Neural crest cell (in vitro differentiated cells): ENCODE measurements around the gene ADORA1. TPM values are rescaled to one million over a fixed set of nuclear protein-coding genes. Genes with fewer than 3 reads are reported as not detected.

Experiments
- DNase-seq: peaks from one replicate; pipeline ENCODE4 v3.0.0; 2021; ENCODE audit warnings: low read depth, mixed read lengths, low spot score
- H3K27ac Mint-ChIP-seq: one replicate; pipeline ENCODE4 v1.8.0; 2021; ENCODE audit warnings: mild to moderate bottlenecking, mixed read lengths; ENCODE audit not compliant: unreplicated experiment
- H3K27me3 Mint-ChIP-seq: 2 replicates; pipeline ENCODE4 v1.8.0; 2021; ENCODE audit warnings: low read depth, mild to moderate bottlenecking, mixed read lengths
- H3K36me3 Mint-ChIP-seq: 2 replicates; pipeline ENCODE4 v1.8.0; 2021; ENCODE audit warnings: low read depth, mild to moderate bottlenecking, mixed read lengths
- H3K4me1 Mint-ChIP-seq: 2 replicates; pipeline ENCODE4 v1.8.0; 2021; ENCODE audit warnings: mixed read lengths
- H3K4me3 Mint-ChIP-seq: one replicate; pipeline ENCODE4 v1.8.0; 2021; ENCODE audit warnings: mild to moderate bottlenecking, mixed read lengths
- H3K9me3 Mint-ChIP-seq: 2 replicates; pipeline ENCODE4 v1.8.0; 2021; ENCODE audit warnings: mixed read lengths
- CTCF ChIP-seq: fragments of 200-600 bp; sonication (generic); conservative IDR thresholded peaks from 2 replicates; pipeline ENCODE4 v1.5.0; 2021; ENCODE audit warnings: antibody characterized with exemption, mild to moderate bottlenecking
- total RNA-seq: library from RNA; stranded (reverse); gene quantifications from 2 replicates; pipeline ENCODE4 v1.2.1, GENCODE V29; 2021

Gene ADORA1
- total RNA-seq, 1 donor from 2014 or later, result 1.9 TPM

DNA sequence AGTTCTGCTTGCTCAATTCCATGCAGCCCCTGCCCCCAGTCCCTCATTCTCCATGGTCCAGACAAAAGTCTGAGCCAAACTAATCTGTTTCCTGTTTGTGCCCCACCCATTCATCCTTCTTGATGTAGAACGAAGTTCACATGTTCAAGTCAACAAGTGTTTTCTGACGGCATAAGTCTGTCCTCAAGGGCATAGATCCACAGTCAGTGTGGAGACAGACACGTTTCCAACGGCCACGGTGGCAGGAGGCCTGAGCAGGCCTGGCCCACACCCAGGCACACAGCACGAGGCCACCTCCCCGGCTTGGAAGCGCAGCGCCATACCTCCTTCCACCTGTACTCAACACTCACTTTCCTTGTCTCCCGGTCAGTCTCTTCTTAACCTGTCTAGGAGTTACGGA lies 16.1 kb downstream of the ADORA1 start:
- no peak for TF ChIP-seq CTCF

DNA sequence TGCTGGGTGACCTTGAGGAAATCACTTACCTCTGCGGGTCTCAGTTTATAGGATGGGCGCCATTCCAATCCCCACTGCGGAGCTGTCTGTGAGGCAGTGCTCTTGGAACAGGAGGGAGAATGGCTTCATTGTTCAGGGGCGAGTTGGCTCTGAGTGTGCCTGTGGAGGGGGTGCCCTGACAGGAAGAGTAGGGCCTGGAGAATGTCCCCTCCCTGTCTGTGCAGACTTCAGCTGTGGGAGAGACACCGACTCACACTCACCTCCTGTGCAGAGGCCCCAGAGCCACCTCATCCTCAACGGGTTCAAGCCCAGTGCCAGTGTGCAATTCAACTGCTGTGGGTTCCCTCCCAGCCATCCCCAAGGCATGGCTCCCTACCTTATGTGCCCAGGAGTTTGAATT lies 17.1 kb downstream of the ADORA1 start:
- no peak overlapping the region for H3K4me3 Mint-ChIP-seq
- H3K9me3 Mint-ChIP-seq, result no peaks in the 10 kb centered on the region
- no peak for DNase-seq
- no peaks in the 10 kb centered on the region for H3K27me3 Mint-ChIP-seq
- no peaks in the 10 kb centered on the region for H3K36me3 Mint-ChIP-seq
- peak overlapping the region; percentile 94 for H3K27ac Mint-ChIP-seq
- no peak for TF ChIP-seq CTCF
- peaks cover 37% of the 10 kb centered on the region for H3K4me1 Mint-ChIP-seq

More for the DNA sequence above, 16.1 kb downstream of the ADORA1 start:
- H3K27ac Mint-ChIP-seq, result no peak overlapping the region
- H3K9me3 Mint-ChIP-seq, result no peaks in the 10 kb centered on the region
- H3K4me3 Mint-ChIP-seq, result no peak overlapping the region
- no peaks in the 10 kb centered on the region for H3K27me3 Mint-ChIP-seq
- H3K4me1 Mint-ChIP-seq, result peaks cover 31% of the 10 kb centered on the region
- H3K36me3 Mint-ChIP-seq, result no peaks in the 10 kb centered on the region
- DNase-seq, result no peak

DNA sequence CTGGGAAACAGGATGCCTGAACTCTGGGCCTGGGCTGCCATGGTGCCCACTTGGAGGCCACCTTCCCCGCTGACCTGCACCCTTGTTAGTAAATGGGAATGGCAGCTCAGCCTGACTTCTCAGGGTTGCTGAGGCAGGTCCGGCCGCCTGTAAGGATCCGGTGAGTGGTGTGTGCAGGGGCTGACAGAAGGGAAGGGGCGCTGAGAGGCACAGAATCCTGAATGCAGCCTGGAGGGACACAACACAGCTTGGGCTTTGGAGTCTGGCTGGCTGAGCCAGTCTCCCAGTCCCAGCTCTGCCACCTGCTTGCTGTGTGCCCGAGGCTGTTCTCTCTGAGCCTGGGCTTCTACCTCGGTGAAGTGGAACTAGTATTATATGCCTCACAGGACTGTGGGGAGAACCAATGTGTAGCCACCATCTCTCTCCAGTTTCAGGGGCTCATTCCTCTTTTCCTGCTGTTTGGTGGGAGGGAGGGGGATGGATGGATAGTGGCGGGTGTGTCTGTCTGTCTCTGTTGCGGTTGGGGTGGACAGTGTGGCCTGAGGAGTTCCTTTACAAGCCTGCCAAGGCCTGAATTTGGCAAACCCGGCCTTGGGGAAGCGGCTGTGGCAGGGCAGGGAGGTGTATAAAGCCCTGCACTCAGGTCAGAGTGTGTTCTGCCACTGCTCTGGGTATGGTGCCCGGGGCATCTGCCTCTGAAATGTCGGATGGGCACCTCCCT lies 18.0 kb downstream of the ADORA1 start:
- Mint-ChIP-seq H3K27me3 (no peaks in the 10 kb centered on the region), H3K36me3 (no peaks in the 10 kb centered on the region), H3K9me3 (no peaks in the 10 kb centered on the region), H3K4me3 (no peak overlapping the region), H3K27ac (no peak overlapping the region), H3K4me1 (peaks cover 37% of the 10 kb centered on the region)
- TF ChIP-seq CTCF, result no peak
- DNase-seq, result no peak

GRCh38 chr1:203146042-203146369 lies 18.5 kb downstream of the ADORA1 start:
- Mint-ChIP-seq H3K27ac (no peak overlapping the region), H3K4me1 (peaks cover 37% of the 10 kb centered on the region), H3K36me3 (no peaks in the 10 kb centered on the region), H3K4me3 (no peak overlapping the region), H3K9me3 (no peaks in the 10 kb centered on the region), H3K27me3 (no peaks in the 10 kb centered on the region)
- TF ChIP-seq CTCF, result no peak
- DNase-seq, result no peak

GRCh38 chr1:203146537-203146936 lies 19.0 kb downstream of the ADORA1 start:
- H3K27me3 Mint-ChIP-seq, result no peaks in the 10 kb centered on the region
- no peak for DNase-seq
- H3K9me3 Mint-ChIP-seq, result no peaks in the 10 kb centered on the region
- peak overlapping the region; percentile 75 for H3K27ac Mint-ChIP-seq
- no peaks in the 10 kb centered on the region for H3K36me3 Mint-ChIP-seq
- H3K4me3 Mint-ChIP-seq, result no peak overlapping the region
- no peak for TF ChIP-seq CTCF
- H3K4me1 Mint-ChIP-seq, result peaks cover 37% of the 10 kb centered on the region
